ENCODE results near the gene PRDM16. TPM values are rescaled to one million over a fixed set of nuclear protein-coding genes. Genes with fewer than 3 reads are reported as not detected.

PRDM16 gene
- total and polyA plus RNA-seq, 2 of the 8 experiments (the other 6 are each of a cell fraction or from before 2014, with no cell fraction given), result 0.39 to 0.43 TPM

- H3K4me1 ChIP-seq (replicated peaks in 1 of 4; ENCODE audit: control insufficient read depth in 3 of 4, insufficient read depth in 4 of 4, low read length in 3 of 4), result no peaks in the 10 kb centered on the region; a peak in 1 of 7 replicates
- H2BK20ac ChIP-seq (ENCODE audit: low read length), result no peak overlapping the region
- CTCF ChIA-PET (ENCODE audit: partially characterized antibody), result interaction anchor here (0.8 kb wide), 1 partner anchor 68 kb away, joined by 3 read pairs; no protein-coding TSS in a partner anchor
- no peak overlapping the region for H3K4me2 ChIP-seq (ENCODE audit: insufficient read depth in 1 of 2, low read depth in 2 of 2, low read length in 2 of 2)
- no peaks in the 10 kb centered on the region for H4K20me1 ChIP-seq (replicated peaks in 1 of 2; ENCODE audit: control insufficient read depth in 1 of 2, insufficient read depth in 2 of 2, low read length in 2 of 2)
- WGBS, 2 experiments (ENCODE audit: extremely low coverage in 1 of 2, insufficient coverage in 1 of 2, insufficient read length in 1 of 2, insufficient replicate concordance in 2 of 2, low coverage in 1 of 2, low lambda C conversion rate in 2 of 2, missing lambda C conversion rate in 1 of 2), result 88% methylated on average over 7 of the region's 7 CpGs; no CpG with 5 or more reads in 1 of the 2 experiments
- no peak overlapping the region for H3K27ac ChIP-seq (ENCODE audit: low read depth, low read length)
- no peak overlapping the region for H3K14ac ChIP-seq (ENCODE audit: insufficient read length)
- DNase-seq (ENCODE audit: low read depth in 1 of 2, low spot score in 2 of 2), result no peak
- H2AFZ ChIP-seq (ENCODE audit: low read length), result no peak overlapping the region
- H3K18ac ChIP-seq (ENCODE audit: extremely low read depth, low read length), result no peak overlapping the region
- no peak overlapping the region for H4K91ac ChIP-seq (replicated peaks; ENCODE audit: insufficient read length, low read length)
- no peaks in the 10 kb centered on the region; a peak in 1 of 7 replicates for H3K27me3 ChIP-seq (replicated peaks in 1 of 4; ENCODE audit: control insufficient read depth in 3 of 4, extremely low read depth in 1 of 4, insufficient read depth in 3 of 4, low read length in 3 of 4)
- no peak overlapping the region for H4K5ac ChIP-seq (ENCODE audit: insufficient read length, low read depth, low read length)
- no peak overlapping the region for H3K23ac ChIP-seq (ENCODE audit: insufficient read length)
- H2BK5ac ChIP-seq (ENCODE audit: low read depth, low read length), result no peak overlapping the region
- no peaks in the 10 kb centered on the region for H3K79me2 ChIP-seq (ENCODE audit: control insufficient read depth in 1 of 2, insufficient read depth in 2 of 2, low read length in 2 of 2)
- H3K56ac ChIP-seq (replicated peaks; ENCODE audit: insufficient read length, low read depth, low read length), result no peak overlapping the region
- no peak overlapping the region for H2BK15ac ChIP-seq (ENCODE audit: low read length)
- no peak overlapping the region for H2BK12ac ChIP-seq (ENCODE audit: low read depth, low read length)
- no peaks in the 10 kb centered on the region for H3K36me3 ChIP-seq (ENCODE audit: control insufficient read depth in 2 of 4, insufficient read depth in 4 of 4, low read length in 3 of 4)
- H3K23me2 ChIP-seq (ENCODE audit: low read depth, low read length), result no peaks in the 10 kb centered on the region
- no peak for TF ChIP-seq BRCA1 (IDR thresholded peaks at IDR 0.05; ENCODE audit: low read depth, low read length)
- TF ChIP-seq TEAD4 (IDR thresholded peaks at IDR 0.05; ENCODE audit: low read depth, low read length), result no peak
- TF ChIP-seq HDAC6 (IDR thresholded peaks at IDR 0.05; ENCODE audit: low read depth, low read length), result no peak
- no peak for TF ChIP-seq POLR2AphosphoS5 (IDR thresholded peaks at IDR 0.05; ENCODE audit: low read depth, low read length)
- TF ChIP-seq, protein P1, sequence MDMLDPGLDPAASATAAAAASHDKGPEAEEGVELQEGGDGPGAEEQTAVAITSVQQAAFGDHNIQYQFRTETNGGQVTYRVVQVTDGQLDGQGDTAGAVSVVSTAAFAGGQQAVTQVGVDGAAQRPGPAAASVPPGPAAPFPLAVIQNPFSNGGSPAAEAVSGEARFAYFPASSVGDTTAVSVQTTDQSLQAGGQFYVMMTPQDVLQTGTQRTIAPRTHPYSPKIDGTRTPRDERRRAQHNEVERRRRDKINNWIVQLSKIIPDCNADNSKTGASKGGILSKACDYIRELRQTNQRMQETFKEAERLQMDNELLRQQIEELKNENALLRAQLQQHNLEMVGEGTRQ (IDR thresholded peaks at IDR 0.05; ENCODE audit: low read length), result no peak
- no peak for TF ChIP-seq CHD1 (IDR thresholded peaks at IDR 0.05; ENCODE audit: low read depth, low read length)
- no peak for TF ChIP-seq CBX5 (IDR thresholded peaks at IDR 0.05; ENCODE audit: low read depth, low read length)
- no peak for TF ChIP-seq NANOG (IDR thresholded peaks at IDR 0.05; ENCODE audit: insufficient read depth, low read depth, low read length, poor library complexity, severe bottlenecking)
- TF ChIP-seq SIRT6 (IDR thresholded peaks at IDR 0.05; ENCODE audit: low read length), result no peak
- FAIRE-seq, result no peak
- no peak overlapping the region for H3K9ac ChIP-seq (replicated peaks in 1 of 4; ENCODE audit: extremely low read depth in 1 of 4, low read depth in 3 of 4, low read length in 3 of 4)
- H3K79me1 ChIP-seq (ENCODE audit: low read depth, low read length), result no peaks in the 10 kb centered on the region
- no peaks in the 10 kb centered on the region; a peak in 1 of 4 replicates for H3K9me3 ChIP-seq (ENCODE audit: insufficient read depth in 2 of 2, low read depth in 1 of 2, low read length in 1 of 2)
- POLR2A ChIA-PET (ENCODE audit: partially characterized antibody), result no interaction called here
- H2AK5ac ChIP-seq (ENCODE audit: low read depth, low read length), result no peak overlapping the region
- no peak overlapping the region for H3K4me3 ChIP-seq (ENCODE audit: extremely low read depth in 1 of 4, insufficient read depth in 2 of 4, low read depth in 3 of 4, low read length in 4 of 4)
- H2BK120ac ChIP-seq (replicated peaks; ENCODE audit: low read depth, low read length), result no peak overlapping the region
- no peak overlapping the region; the same call in 1 of the 2 replicates for H4K8ac ChIP-seq (ENCODE audit: extremely low read depth, insufficient read depth, low read length)
- H3K4ac ChIP-seq (replicated peaks; ENCODE audit: insufficient read length, low read depth, low read length), result no peak overlapping the region
These were observed 228.8 kb downstream of the PRDM16 start for GRCh38 chr1:3297756-3298155.

Data from H1 (cell line).